K562 (cell line): Measurements from ENCODE around the gene DAB1. TPM values are rescaled to one million over a fixed set of nuclear protein-coding genes. Genes with fewer than 3 reads are reported as not detected.

ENCODE experiments used
- ATAC-seq: fragments of 200-7000 bp; cut with Tn5 transposase; 3 replicates; pipeline ENCODE4 v1.9.1; 2020; ENCODE audit warnings: moderate library complexity
- BruUV-seq: library from RNA; stranded (reverse); fragments of 400-500 nt; replicated peaks from 2 replicates; lab custom pipeline; 2021; lab: Mats Ljungman, UMichigan
- CTCF ChIA-PET: fragments of 300-600 bp; formaldehyde crosslinking; extraction: SDS; loops from one replicate; lab custom pipeline; 2021; ENCODE audit warnings: low intra/inter-chr PET ratio; lab: Yijun Ruan, JAX
- POLR2A ChIA-PET: fragments of 300-600, 350-650 bp; sonication (Branson Sonifier 250); formaldehyde crosslinking; extraction: SDS; loops from one replicate; lab custom pipeline; 2021; ENCODE audit warnings: antibody characterized with exemption, inconsistent platforms; lab: Yijun Ruan, JAX
- DNase-seq, 4 experiments: peaks; one replicate each; pipeline versions ENCODE4 v3.0.0 to v3.0.0-alpha.2; 2011 to 2018; ENCODE audit warnings: low spot score in 3 of 4, mixed read lengths in 3 of 4; ENCODE audit errors: extremely low read depth in 1 of 4
- FAIRE-seq: peaks from 2 replicates; lab custom pipeline; 2011; peaks lifted over from hg19 to GRCh38; lab: Jason Lieb, UNC
- H2AFZ ChIP-seq: 2 replicates; pipeline ENCODE4 v1.6.0; 2011; ENCODE audit warnings: low read depth, low read length, control low read depth, inconsistent platforms
- H3K27ac ChIP-seq: fragments of 200-600 bp; 3 replicates; pipeline ENCODE4 v1.8.0; 2011; ENCODE audit warnings: low read depth, mild to moderate bottlenecking, control low read depth, inconsistent platforms, low read length, moderate library complexity, mixed read lengths; ENCODE audit errors: extremely low read depth
- H3K27me3 ChIP-seq, 2 experiments: fragments of 300-600 bp in 1 of 2; 2 replicates in 1 of 2; 3 replicates in 1 of 2; pipeline versions ENCODE4 v1.6.0 to v1.8.0; 2011; ENCODE audit warnings: inconsistent platforms in 2 of 2, low read length in 2 of 2, mild to moderate bottlenecking in 1 of 2, mixed read lengths in 1 of 2, moderate library complexity in 1 of 2; ENCODE audit not compliant: control insufficient read depth in 2 of 2, insufficient read depth in 2 of 2
- H3K36me3 ChIP-seq: fragments of 300-600 bp; 3 replicates; pipeline ENCODE4 v1.8.0; 2011; ENCODE audit warnings: mild to moderate bottlenecking, low read length, inconsistent platforms; ENCODE audit not compliant: control insufficient read depth, insufficient read depth
- H3K4me1 ChIP-seq, 2 experiments: fragments of 200-600 bp in 1 of 2; replicated peaks in 1 of 2; 2 replicates in 1 of 2; 3 replicates in 1 of 2; pipeline versions ENCODE4 v1.5.1 to v1.8.0; 2011; ENCODE audit warnings: inconsistent platforms in 2 of 2, low read length in 2 of 2, mild to moderate bottlenecking in 1 of 2, mixed read lengths in 1 of 2, moderate library complexity in 1 of 2; ENCODE audit not compliant: control insufficient read depth in 2 of 2, insufficient read depth in 2 of 2
- H3K4me2 ChIP-seq: 2 replicates; pipeline ENCODE4 v1.6.1; 2011; ENCODE audit warnings: low read length, control low read depth, inconsistent platforms, mixed read lengths; ENCODE audit not compliant: insufficient read depth
- H3K4me3 ChIP-seq: fragments of 200-600 bp; sonication (generic), shearing (Covaris generic); 2 replicates; pipeline ENCODE4 v1.5.1; 2016; ENCODE audit warnings: control low read depth, inconsistent platforms
- H3K79me2 ChIP-seq: fragments of 200-600 bp; 3 replicates; pipeline ENCODE4 v1.8.0; 2011; ENCODE audit warnings: low read length, inconsistent platforms; ENCODE audit not compliant: control insufficient read depth, insufficient read depth
- H3K9ac ChIP-seq, 2 experiments: 2 replicates each; pipeline versions ENCODE4 v1.6.0 to v1.6.1; 2011; ENCODE audit warnings: low read depth in 2 of 2, low read length in 2 of 2, control low read depth in 1 of 2, inconsistent platforms in 1 of 2, mild to moderate bottlenecking in 1 of 2, mixed read lengths in 1 of 2; ENCODE audit not compliant: insufficient read depth in 1 of 2
- H3K9me1 ChIP-seq: one replicate; pipeline ENCODE4 v1.6.0; 2011; ENCODE audit warnings: inconsistent platforms, mild to moderate bottlenecking, low read length, moderate library complexity; ENCODE audit not compliant: control insufficient read depth, insufficient read depth
- H3K9me3 ChIP-seq: replicated peaks from 2 replicates; pipeline ENCODE4 v1.5.1; 2011; ENCODE audit warnings: low read depth, low read length, inconsistent platforms; ENCODE audit not compliant: control insufficient read depth, insufficient read depth
- H4K20me1 ChIP-seq: replicated peaks from 2 replicates; pipeline ENCODE4 v1.6.1; 2011; ENCODE audit warnings: low read length, inconsistent platforms, mixed read lengths; ENCODE audit not compliant: control insufficient read depth, insufficient read depth
- BRD9 ChIP-seq: fragments of 450-650 bp; IDR thresholded peaks from 2 replicates; pipeline ENCODE4 v1.6.1; 2018; ENCODE audit warnings: low read depth; ENCODE audit not compliant: partially characterized antibody
- CAMTA2 ChIP-seq: fragments of 250-450 bp; sonication (Bioruptor Pico); conservative IDR thresholded peaks from 2 replicates; pipeline ENCODE4 v1.5.1; 2022
- EGR1 ChIP-seq: fragments of 450-650 bp; conservative IDR thresholded peaks from 2 replicates; pipeline ENCODE4 v1.6.1; 2017; ENCODE audit warnings: mild to moderate bottlenecking
- ILK ChIP-seq: fragments of 450-650 bp; IDR thresholded peaks from 2 replicates; pipeline ENCODE4 v1.6.1; 2016; ENCODE audit warnings: missing genetic modification characterization, low read depth, mild to moderate bottlenecking, missing compliant biosample characterization, moderate library complexity, borderline replicate concordance
- LEF1 ChIP-seq: fragments of 450-650 bp; IDR thresholded peaks from 2 replicates; pipeline ENCODE4 v1.6.1; 2016; ENCODE audit warnings: mild to moderate bottlenecking
- MED1 ChIP-seq: sonication (generic); formaldehyde crosslinking; IDR thresholded peaks from 2 replicates; pipeline ENCODE4 v1.8.1; 2023; ENCODE audit warnings: missing genetic modification reagents, borderline replicate concordance
- RBM25 ChIP-seq: fragments of 200-400 bp; formaldehyde crosslinking; IDR thresholded peaks from 2 replicates; pipeline ENCODE4 v1.6.1; 2018; ENCODE audit warnings: low read length, low read depth, moderate library complexity; ENCODE audit not compliant: severe bottlenecking
- SNRNP70 ChIP-seq: fragments of 200-400 bp; formaldehyde crosslinking; optimal IDR thresholded peaks from 2 replicates; pipeline ENCODE3; 2017; ENCODE audit warnings: low read depth, low read length
- TCF7L2 ChIP-seq: fragments of 150-350 bp; IDR thresholded peaks from 2 replicates; pipeline ENCODE4 v1.6.1; 2016; ENCODE audit warnings: low read depth, mild to moderate bottlenecking, low read length, moderate library complexity
- ZBTB1 ChIP-seq: sonication (generic); formaldehyde crosslinking; IDR thresholded peaks from 2 replicates; pipeline ENCODE4 v1.8.1; 2023; ENCODE audit warnings: missing genetic modification reagents, low read depth, mild to moderate bottlenecking, borderline replicate concordance
- ZNF444 ChIP-seq: fragments of 250-450 bp; sonication (Bioruptor Pico); IDR thresholded peaks from 2 replicates; pipeline ENCODE4 v1.4.0; 2020; ENCODE audit warnings: mild to moderate bottlenecking, moderate library complexity
- WGBS: fragments of 100-300 bp; shearing (Covaris generic); methylation state at CpG from one replicate; pipeline ENCODE4 v1.1.6; 2016; ENCODE audit warnings: low coverage, mixed read lengths; ENCODE audit not compliant: insufficient coverage; ENCODE audit errors: missing lambda C conversion rate; 5-methylcytosine and 5-hydroxymethylcytosine counted together
- in situ Hi-C: fragments of 300-500 bp; cut with MboI; formaldehyde crosslinking; loops from 4 replicates; pipeline ENCODE4 v1.15.0; 2018; ENCODE audit warnings: inconsistent platforms, mixed read lengths
- intact Hi-C: fragments of 100-400 bp; cut with micrococcal nuclease; formaldehyde crosslinking; loops from 2 replicates; pipeline ENCODE4 v1.14.2; 2022
- polyA plus RNA-seq, 8 experiments: library from polyadenylated mRNA; depleted of rRNA in 4 of 8; stranded (reverse) in 5 of 8; unstranded in 3 of 8; fragments of >200 nt; fragmentation: Nextera tagmentation in 2 of 8; fragmentation: Illumina TruSeq in 1 of 8; extraction: Ambion mirVana in 2 of 8; extraction: Trizol in 1 of 8; gene quantifications; 2 replicates each; pipeline versions ENCODE4 v1.2.1 to v1.2.3, GENCODE V29; 2011 to 2014; ENCODE audit warnings: inconsistent platforms in 1 of 8, missing spikeins in 1 of 8
- total RNA-seq, 7 experiments: library from RNA; depleted of rRNA in 6 of 7; stranded (reverse); fragments of >200 nt in 6 of 7; fragmentation: Illumina TruSeq in 2 of 7; extraction: Trizol in 2 of 7; gene quantifications; 2 replicates each; pipeline versions ENCODE4 v1.2.1 to v1.2.3, GENCODE V29; 2011 to 2021; ENCODE audit warnings: low replicate concordance in 1 of 7

The DAB1 gene
- total and polyA plus RNA-seq, 9 of the 15 experiments (the other 6 are each of a cell fraction or from before 2014, with no cell fraction given) = not detected

GRCh38 chr1:57003398-57004139 is 420.3 kb downstream of the DAB1 start:
- Histone ChIP-seq H4K20me1 (no peaks in the 10 kb centered on the region), H3K36me3 (no peaks in the 10 kb centered on the region), H3K9me1 (no peaks in the 10 kb centered on the region), H3K9me3 (no peaks in the 10 kb centered on the region), H2AFZ (no peak overlapping the region), H3K27ac (no peak overlapping the region), H3K4me1 (no peaks in the 10 kb centered on the region), H3K4me3 (no peak overlapping the region), H3K27me3 (no peaks in the 10 kb centered on the region; a peak in 1 of 5 replicates), H3K9ac (no peak overlapping the region), H3K79me2 (no peaks in the 10 kb centered on the region), H3K4me2 (no peak overlapping the region)
- no peak for ATAC-seq
- no peak for DNase-seq
- ChIA-PET CTCF (no interaction called here), POLR2A (no interaction called here)
- in situ Hi-C loops (no loop called here), intact Hi-C loops (no loop called here)
- no peak for TF ChIP-seq MED1 (CRISPR knock-in tag)
- TF ChIP-seq RBM25 = no peak
- TF ChIP-seq LEF1 = no peak
- TF ChIP-seq TCF7L2 = no peak
- TF ChIP-seq ZNF444 (CRISPR knock-in tag) = no peak
- no peak for TF ChIP-seq SNRNP70
- no peak for TF ChIP-seq ZBTB1 (CRISPR knock-in tag)
- no peak for TF ChIP-seq EGR1
- TF ChIP-seq CAMTA2 (CRISPR knock-in tag) = no peak
- no peak for TF ChIP-seq ILK
- no peak for TF ChIP-seq BRD9
- FAIRE-seq = no peak
- WGBS = 0% methylated on average over 4 of the region's 4 CpGs
- no TSS peak for BruUV-seq
